GM20000 (cell line): ENCODE data around the gene PPP1R9A.

Source experiments
- DNase-seq: peaks from one replicate; pipeline ENCODE4 v3.0.0; 2012; ENCODE audit warnings: low spot score
- CTCF ChIP-seq: IDR thresholded peaks from 2 replicates; pipeline ENCODE4 v1.5.1; 2012; ENCODE audit warnings: mild to moderate bottlenecking, control low read depth; ENCODE audit errors: extremely low read depth, missing control alignments

The PPP1R9A gene

GRCh38 chr7:95335093-95335492 lies 427.7 kb downstream of the PPP1R9A start:
- no peak for TF ChIP-seq CTCF
- no peak for DNase-seq

GRCh38 chr7:95338832-95339231 lies 431.4 kb downstream of the PPP1R9A start:
- TF ChIP-seq CTCF, result no peak

GRCh38 chr7:95340491-95340890 lies 433.1 kb downstream of the PPP1R9A start:
- no peak for TF ChIP-seq CTCF
- DNase-seq, result no peak

More at GRCh38 chr7:95338832-95339231, 431.4 kb downstream of the PPP1R9A start:
- no peak for DNase-seq

DNA sequence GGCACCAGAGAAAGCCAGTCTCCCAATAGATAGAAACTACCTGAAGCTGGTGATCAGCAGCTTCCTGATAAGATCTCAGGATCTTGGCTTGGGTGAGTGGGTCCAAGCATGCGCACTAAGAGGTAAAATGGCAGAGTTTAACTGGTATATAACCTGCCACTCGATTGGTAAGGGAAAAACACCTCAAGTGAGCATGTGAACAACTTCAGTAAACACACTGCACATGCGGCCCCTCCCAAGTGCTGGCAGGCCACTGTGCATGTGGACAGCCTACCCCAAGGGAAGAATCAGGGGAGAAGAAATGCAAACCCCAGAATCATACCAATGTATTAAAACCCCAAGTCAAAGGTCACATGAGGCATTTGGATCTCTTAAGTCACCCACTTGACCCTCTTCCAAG lies 434.6 kb downstream of the PPP1R9A start:
- no peak for TF ChIP-seq CTCF
- DNase-seq, result no peak

DNA sequence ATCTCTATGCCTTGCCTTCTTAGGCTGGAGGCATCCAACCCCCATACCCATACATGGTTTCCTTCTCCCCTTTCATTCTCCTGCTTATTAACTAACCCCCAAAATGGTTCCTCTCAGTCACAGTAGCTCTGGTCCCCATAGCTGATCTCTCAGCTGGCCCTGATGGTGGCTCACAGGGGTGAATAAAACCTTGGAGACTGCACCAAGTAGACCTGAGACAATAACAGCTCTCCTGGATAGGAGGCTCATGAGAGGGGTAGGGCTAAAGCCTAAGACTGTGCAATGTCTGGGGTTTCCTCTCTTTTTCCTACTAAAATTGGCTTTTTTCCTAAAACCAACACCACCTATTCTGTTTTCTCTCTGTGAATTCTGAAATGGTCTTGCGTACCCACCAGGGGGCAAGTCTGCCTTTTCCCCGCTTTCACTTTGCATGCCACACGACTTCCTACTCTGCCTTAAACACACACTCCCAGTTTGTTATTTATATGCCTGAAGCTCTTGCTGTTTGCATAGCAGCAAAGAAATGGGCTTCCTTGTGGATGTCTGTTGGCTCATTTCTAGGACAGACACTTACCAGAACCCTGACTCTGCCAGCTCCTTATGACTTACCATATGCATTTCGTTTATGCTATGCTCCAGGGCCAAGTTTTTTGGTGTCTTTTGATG lies 435.4 kb downstream of the PPP1R9A start:
- DNase-seq, result no peak
- no peak for TF ChIP-seq CTCF
